RCC 7860 (cell line): ENCODE results near the gene AHRR.
"Not testable (repeated sequence)": the region's sequence is repeated elsewhere in the genome, so short reads cannot be mapped to it uniquely, and the experiment has no call there.

Experiments
- DNase-seq: peaks from one replicate; pipeline ENCODE4 v3.0.0-alpha.2; 2015; ENCODE audit warnings: low spot score
- FAIRE-seq: peaks from 2 replicates; lab custom pipeline; 2012; peaks lifted over from hg19 to GRCh38; lab: Jason Lieb, UNC

Gene AHRR

GRCh38 chr5:479566-480319, 158.2 kb downstream of the AHRR start:
- DNase-seq (no peak), FAIRE-seq (no peak)

DNA sequence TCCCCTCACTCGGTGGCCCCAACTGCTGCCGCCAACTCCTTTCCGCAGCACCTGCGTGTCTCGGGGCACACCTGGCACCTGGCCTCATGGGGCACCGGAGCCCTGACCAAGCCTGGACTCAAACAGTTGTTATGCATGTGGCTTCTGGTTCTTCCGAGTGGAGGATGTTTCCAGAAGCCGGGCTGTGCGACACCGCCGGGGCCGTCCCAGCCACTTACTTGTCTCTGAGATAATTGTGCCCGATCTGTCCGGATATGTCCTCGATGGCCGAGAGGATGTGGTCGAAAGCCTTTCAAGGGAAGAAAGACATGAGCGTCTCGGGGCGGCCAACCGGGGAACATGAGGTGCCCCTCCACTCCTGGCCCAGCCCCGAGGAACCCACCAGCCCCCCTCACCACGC, 159.8 kb downstream of the AHRR start:
- no peak for FAIRE-seq
- no peak for DNase-seq

GRCh38 chr5:482021-482420, 160.5 kb downstream of the AHRR start:
- DNase-seq, result no peak

GRCh38 chr5:482506-482905, 161.0 kb downstream of the AHRR start:
- DNase-seq, result no peak
- no peak for FAIRE-seq

More at GRCh38 chr5:482021-482420, 160.5 kb downstream of the AHRR start:
- FAIRE-seq, result no peak

DNA sequence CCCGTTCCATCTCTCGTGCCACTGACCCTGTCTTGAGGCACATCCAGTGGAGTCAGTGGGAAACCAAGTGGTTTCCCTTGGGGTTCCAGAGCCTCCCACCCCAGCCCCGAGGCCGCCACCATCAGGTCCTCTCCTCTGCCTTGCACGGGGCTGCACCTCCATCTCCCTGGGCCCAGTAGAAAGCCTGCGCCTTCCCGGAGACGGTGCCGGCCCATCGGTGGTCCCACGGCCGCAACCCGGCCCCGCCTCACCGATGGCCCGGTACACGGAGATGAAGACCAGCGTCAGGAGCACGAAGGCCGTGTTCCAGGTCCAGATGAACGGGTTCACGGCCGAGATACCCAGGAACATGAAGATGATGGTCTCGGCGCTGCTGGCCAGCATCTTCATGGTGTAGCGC, 161.5 kb downstream of the AHRR start:
- no peak for DNase-seq
- no peak for FAIRE-seq

DNA sequence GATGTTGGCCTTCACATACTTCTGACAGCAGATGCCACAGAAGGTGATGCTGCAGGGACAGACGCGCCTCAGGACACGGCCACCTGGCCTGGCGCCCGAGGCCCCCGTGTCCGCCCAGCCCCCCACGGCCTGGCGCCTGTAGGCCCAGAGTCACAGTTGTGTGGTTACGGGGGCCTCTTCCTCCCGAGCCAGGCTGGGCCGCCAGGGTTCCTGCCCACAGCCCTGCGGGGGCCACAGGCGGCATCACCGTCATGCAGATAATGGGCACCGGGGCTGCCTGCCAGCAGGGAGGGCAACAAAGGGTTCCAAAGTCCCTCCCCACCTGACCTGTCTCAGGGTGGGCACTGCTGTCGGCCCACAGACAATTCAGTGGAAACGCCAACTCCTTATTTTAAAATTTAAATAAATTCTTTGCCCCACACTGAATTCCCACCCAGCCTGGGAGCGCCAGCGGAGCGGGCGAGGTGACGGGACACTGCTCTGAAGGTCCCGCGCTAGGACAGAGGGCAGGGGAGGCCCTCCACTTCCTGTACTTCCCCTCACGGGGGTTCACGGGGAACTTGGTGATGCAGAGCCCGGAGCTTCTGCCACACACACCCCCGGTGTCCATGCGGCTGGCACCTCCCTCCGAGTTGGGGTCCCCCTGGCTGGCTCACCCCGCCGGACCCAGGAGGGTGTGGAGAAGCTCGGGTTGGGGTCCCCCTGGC, 162.1 kb downstream of the AHRR start:
- DNase-seq, result no peak
- no peak for FAIRE-seq

- FAIRE-seq, result no peak
- DNase-seq, result no peak
Observed at GRCh38 chr5:484556-484955, 163.0 kb downstream of the AHRR start.

GRCh38 chr5:485113-485945, 163.8 kb downstream of the AHRR start:
- DNase-seq (no peak), FAIRE-seq (no peak)

GRCh38 chr5:485946-486491, 164.5 kb downstream of the AHRR start:
- no peak for DNase-seq
- no peak for FAIRE-seq

DNA sequence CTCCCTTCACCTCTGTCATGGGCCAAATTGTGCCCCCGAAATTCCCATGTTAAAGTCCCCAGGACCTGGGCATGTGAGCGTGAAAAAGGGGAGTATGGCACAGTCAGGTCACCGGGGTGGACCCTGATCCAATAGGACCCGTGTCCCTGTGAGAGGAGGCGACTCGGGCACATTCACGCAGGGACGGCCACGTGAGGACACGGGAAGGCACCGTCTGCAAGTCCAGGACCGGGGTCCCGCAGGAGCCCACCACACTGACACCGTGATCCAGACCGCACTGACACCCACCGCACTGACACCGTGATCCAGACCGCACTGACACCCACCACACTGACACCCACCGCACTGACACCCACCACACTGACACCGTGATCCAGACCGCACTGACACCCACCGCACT, 165.1 kb downstream of the AHRR start:
- not testable (repeated sequence) for DNase-seq, FAIRE-seq
